Embryonic facial prominence (tissue), 1 donor: ENCODE data around the gene KAZN.

Experiments
- DNase-seq: peaks from one replicate; pipeline ENCODE4 v3.0.0-alpha.2; 2016; ENCODE audit errors: extremely low spot score

KAZN gene

DNA sequence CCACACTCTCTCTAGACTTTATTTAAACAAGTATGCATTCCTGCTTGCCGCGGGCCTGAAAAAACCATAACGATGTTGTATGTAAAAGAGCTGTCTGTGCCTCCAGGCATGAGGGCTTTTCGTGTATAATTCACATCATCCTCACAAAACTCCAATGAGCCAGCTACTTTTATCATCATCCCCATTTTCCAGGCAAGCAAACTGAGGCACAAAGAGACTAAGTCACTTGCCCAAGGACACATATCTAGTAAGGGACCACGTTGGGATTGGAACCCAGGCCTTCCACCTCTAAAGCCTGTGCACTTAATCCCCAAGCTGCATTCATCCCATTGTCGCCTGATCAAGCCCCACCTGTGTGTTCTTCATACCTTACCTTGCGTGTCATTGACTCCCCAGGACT lies 226.9 kb downstream of the KAZN start:
- DNase-seq = no peak

DNA sequence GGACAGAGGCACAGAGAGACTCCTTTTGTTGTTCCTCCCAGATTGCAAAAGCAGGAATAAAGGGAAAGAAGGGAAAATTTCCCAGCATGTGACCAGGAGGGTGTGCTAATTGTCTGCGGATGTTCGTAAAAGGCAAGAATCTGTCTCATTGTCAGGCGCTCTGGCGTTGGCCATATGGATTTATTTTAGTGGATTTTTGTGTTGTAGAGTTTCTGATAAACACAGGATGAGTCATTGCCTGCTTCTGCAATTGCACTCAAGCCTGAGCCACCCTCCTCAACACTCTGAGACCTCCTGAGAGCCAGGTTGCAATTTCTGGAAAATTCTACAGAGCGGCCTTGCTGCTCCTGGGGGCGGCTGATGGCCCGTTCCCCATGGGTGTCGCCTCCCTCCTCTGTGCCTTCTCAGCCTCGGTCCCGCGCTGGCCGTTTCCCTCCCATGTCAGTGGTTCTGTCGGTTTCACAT lies 227.7 kb downstream of the KAZN start:
- peak; percentile 34 for DNase-seq

DNA sequence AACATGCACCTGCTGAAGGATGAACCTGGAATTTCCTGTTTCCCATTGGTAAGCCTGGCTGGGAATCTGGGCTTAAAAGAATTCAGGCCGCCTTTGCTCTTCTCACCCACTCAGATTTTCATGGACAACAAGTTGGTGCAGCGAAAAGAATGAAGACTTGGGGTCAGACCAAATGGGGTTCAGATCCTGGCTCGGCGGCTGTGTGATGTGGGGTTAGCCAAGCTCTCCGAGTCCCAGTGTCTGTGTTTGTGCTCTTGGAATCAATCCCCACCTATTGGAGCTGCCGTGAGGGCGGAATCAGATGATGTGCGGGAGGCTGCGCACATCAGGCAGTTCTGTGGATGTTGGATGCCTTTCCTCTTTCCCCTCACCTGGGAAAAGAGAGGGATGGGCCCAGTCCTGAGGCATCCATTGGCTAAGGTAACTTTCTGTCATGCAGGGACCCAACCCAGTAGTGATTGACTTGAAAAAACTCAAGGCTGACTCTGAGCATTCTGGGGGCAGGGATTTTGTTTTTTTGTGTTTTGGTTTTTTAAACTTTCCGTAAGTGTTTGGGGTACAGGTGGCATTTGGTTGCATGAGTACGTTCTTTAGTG lies 228.3 kb downstream of the KAZN start:
- DNase-seq = no peak

DNA sequence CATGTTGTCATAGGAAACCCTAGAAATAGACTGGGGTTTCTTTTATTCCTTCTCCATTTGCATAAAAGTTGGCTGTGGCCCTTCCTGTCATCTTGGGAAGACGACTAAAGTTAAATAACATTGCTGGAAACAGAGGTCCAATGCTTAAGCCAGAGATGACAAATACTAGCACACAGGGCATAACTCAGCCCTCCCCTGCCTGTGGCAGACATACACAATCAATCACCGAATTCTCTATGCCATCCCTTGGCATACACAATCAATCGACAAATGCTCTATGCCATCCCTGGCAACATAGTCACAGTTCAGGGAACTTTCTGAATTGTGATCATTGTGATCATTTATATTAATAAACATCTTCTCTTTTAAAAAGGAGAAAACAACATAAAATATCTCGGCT lies 229.4 kb downstream of the KAZN start:
- no peak for DNase-seq

DNA sequence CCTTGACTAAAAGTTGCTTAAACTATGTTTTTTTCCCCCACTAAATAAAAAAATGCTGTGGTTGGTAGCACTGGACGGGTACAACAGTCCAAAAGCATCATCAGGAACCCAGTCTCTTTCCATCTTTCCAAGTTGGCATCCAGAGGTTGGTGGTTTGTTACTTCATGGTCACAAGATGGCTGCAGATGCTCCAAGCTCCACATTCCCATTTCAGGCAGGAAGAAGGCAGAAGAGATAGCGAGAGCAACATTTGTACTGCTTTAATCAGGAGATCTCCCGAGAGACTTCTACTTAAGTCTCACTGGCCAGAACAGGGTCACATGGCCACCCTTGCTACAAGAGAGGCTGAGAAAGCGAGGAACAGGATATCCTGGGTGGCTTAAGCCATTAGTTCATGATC lies 230.2 kb downstream of the KAZN start:
- DNase-seq = no peak

DNA sequence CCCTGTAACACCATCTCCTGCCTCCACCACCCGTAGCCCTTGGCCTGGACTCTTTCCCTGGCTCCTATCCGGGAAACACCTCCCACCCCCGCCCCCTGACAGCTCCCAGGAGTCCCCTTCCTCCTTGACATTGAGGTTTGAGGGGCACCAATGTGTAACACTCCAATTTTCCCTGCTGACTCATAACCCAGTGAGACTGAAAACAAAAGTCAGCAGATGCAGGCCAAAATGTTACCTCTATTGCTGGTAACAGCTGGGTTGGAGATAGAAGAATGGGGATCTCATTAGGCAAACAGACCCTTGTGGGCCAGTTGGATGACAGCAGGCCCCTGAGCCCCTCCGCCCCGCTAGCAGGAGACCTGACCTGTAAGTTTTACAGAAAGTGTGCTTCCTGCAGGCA lies 237.2 kb downstream of the KAZN start:
- no peak for DNase-seq

DNA sequence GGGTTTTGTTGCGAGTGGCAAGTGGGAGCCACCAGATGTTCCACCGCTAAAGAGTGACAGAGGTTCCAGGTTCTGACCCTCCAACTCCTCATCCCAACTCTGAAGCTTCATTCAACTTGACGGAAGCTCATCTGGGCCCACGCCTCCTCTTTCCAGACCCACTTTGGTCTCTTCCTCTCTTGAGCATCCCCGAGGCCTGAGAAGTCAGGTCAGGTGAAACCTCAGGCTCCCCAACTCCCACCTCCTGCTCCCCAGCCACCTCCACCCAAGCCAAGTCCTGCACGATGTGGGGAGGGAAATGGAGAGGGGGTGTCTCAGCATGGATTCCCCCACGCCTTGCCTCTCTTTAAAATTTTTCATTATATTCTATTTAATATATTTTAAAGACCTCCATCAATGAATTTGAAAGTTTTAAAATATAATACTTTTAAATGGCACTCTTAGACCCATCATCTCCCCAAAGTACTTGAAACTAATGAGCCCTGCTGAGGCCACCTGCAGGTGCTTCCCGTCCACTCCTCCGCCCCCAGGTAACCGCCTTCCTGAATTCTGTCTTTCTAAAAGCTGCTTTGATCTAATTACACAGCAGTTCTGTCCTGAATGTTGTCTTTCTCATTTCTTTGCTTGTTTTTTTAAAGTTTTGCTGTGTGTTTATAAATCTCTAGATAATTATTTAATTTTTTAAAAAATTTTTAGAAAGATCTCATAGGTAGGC lies 238.1 kb downstream of the KAZN start:
- DNase-seq = no peak

DNA sequence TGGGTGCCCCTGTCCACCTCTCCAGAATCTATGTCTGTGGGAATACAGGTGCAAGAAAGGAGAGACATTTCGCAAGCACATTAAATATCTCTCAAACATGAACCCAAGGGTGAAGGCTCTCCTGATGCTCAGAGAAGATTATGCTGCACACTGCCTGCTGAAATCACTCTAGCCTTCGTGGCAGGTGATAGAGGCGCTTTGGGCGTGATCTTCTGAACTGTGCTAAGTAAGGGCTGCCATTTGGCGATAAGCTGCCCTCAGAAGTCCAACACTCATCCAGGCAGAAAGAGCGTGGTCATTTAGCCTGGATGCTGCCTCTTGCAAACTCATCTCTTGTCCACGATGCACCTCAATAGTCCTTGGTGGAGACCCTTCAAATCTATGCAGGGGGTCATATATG lies 241.9 kb downstream of the KAZN start:
- no peak for DNase-seq

DNA sequence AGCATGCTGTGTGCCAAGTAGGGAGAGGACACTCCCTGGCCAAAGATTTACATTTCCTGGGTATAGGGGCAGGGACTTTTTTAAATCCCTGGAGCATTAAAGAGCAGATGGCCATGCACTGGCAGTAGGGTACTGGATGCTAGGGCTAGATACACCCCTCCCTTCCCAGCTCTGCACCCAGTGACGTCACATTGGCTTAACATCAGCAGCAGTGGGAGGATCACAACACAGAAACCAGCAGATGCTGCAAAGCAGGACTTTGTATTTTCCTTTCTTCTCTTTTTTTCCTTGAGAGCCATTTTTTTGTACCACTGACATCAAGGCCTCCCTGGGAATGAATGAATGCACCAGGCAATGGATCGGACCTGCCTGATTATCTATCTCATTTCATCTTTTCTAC lies 243.0 kb downstream of the KAZN start:
- DNase-seq = no peak

DNA sequence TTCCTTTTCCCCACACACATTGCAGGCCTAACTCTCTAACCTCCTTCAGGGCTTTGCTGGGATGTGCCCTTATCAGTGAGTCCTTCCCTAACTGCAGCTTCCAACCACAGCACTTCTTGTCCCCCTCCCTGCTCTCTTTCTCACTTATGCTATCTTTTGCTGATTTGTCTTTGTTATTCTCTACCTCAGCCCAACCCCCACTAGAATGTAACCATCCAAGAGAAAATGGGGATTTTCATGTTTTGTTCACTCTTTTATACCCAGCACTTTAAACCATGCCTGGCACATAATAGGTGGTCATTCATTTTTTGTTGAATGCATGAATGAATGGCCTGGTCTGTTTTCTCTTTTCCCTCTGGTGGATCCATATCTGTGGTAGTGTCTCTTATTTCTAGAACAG lies 243.5 kb downstream of the KAZN start:
- no peak for DNase-seq

DNA sequence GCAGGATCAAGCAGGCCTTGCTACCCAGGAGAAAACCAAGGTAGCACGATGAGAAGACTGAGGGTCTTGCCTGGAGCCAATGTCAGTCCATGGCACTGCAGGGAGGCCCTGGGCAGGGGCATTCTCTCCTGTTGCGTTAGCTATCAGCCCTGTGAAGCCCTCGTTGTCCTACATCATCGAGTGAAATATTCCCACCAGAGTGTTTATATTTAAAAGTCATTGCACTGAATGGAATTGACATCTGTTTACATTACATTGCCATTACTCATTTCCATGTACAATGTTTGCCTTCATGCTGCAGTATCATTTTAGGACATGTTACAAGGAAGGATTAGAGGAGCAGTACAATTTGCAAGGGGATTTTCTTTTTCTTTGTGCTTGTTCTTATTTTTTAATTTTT lies 243.9 kb downstream of the KAZN start:
- no peak for DNase-seq

DNA sequence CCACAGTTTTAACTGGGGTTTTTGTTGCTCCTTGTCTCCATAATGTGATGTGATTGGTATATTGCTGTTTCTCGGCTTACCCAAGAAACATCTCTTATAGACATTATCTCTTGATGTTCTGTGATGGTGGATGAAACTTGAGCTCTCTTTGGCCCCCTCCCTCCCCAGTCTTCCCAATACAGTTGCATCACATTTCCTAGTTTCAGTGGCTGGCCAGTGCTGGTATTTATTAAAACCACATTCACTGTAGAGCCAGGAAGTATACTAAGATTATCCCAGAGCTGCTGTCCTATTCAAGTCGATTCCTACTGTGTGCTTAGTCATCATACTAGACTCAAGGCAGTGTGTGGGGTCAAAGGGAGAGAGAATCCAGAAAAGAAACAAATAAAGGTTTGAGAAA lies 244.4 kb downstream of the KAZN start:
- DNase-seq = no peak

DNA sequence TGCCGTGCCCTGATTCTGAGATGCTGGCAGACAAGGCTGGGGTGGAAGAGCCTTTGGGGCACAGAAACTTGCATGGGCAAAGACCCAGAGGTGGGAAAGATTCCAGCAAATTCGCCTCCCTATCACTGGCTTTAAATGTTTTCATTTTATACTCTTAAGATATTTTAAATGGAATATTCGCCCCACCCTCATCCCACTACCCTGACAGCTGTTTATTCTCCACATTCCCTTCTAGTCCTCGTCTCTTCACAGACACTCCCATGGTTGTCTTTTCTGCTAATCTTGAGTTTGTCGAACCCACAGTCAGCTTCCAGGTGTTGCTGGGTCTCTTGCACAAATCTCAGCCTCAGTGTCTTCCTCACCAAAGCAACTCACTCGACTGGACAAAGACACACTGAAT lies 245.0 kb downstream of the KAZN start:
- DNase-seq = no peak

DNA sequence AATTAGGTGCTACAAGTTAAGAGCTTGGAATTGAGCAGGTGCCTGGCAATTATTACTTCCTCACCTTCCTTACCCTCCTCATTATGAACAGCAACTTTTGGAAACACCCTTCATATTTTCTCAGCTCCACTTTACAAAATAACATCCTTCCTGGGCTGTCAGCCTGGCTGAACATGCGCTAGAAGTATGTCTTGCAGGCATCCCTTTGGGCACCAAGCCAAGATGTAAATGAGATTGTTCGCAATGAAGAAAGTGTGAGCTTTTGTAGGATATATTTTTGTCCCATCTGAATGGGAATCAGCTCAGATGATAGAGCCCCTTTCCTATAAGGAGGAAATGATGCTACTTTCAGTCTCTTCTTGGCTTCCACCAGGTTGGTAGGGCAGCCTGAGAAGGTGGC lies 245.9 kb downstream of the KAZN start:
- no peak for DNase-seq

DNA sequence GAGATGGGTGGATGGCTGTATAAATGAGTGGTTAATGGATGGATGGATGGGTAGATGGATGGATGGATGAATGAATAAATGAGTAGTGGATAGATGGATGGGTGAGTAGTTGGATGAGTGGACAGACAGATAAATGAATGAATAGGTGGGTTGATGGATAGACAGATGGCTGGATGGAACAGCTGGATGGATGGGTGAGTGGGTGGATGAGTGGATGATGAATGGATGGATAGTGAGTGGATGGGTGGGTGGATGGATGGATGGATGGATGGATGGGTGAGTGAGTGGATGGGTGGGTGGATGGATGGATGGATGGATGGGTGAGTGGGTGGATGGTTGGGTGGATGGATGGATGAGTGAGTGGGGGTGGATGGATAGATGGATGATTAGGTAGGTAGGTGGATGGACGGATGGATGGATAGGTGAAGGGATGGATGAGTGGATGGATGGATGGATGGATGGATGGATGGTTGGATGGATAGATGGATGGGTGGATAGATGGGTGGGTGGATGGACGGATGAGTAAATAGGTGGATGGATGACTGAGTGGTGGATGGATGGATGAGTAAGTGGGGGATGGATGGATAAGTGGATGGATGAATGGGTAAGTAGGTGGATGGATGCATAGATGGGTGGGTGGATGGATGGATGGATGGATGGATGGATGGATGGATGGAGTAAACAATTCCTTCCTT lies 246.6 kb downstream of the KAZN start:
- DNase-seq = no peak

DNA sequence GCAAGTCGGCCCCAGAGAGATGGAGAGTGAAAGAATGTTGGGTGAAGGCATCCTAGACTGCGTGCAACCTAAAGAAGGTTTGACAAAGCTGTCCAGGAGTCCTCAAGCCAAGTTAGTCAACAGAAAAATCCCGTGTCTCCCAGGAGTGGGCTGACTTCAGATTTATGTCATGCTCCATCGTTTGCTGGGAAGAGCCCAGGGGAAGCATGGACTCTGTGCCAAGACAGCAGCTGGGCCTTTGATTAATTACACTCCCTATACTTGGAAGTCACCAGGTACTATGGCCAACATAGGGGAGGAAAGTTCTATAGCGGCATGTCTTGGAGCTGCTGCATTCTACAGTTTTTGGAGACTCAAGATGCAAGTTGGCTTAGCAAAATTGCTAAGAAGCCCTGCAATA lies 247.4 kb downstream of the KAZN start:
- no peak for DNase-seq

DNA sequence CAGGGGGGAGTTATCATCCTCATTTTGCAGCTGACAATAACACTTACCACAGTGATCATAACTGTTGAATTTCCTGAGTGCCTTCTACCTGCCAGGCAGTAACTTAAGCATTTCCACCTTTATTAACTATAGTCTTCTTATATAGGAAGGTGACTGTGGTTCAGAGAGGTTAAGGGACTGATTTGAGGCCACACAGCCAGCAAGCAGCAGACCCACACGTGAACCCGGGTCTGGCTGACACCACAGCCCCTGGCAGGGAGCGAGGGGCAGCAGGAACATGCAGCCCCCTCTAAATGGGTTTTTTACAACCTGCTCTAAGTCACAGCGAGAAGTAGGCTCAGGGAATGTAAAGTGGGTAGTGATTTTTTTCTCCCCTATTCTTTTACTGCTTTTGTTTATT lies 248.2 kb downstream of the KAZN start:
- DNase-seq = no peak

DNA sequence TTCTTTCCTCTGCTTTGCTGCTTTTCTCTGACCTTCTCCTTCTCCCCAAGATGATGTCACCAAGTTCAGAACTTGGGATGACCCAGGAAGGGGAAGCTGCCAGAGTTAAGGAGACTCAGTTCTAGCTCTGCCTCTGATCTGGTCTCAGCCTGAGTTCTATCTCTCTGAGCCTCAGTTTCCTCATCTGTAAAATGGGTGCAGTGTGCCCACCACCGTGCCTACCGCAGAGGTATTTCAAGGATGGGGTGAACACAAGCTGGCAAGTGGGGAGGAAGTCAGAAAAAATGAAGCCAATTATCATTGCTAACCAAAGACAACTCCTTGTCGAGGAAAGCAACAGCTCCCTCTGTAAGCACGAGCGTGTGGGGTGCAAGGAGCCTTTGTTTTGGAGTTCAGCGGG lies 249.7 kb downstream of the KAZN start:
- no peak for DNase-seq

DNA sequence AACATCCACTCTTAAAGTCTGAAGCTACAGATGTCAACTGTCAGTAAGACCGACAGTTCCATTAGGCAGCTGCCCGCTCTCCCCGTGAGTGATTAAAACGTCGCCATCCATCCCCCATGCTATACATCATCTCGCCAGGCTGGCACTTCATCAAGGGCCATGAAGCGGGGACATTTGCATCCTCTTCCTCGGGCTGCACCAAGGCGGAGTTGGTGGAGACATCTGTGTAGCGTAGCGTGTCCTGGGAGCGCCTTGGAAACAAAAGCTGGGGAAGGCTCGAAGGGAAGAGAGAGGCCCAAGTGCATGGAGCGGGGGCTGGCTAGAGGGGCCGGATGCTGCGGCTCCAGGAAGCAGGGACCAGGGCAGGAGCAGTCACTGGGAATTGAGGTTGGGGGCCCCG lies 250.1 kb downstream of the KAZN start:
- DNase-seq = no peak

DNA sequence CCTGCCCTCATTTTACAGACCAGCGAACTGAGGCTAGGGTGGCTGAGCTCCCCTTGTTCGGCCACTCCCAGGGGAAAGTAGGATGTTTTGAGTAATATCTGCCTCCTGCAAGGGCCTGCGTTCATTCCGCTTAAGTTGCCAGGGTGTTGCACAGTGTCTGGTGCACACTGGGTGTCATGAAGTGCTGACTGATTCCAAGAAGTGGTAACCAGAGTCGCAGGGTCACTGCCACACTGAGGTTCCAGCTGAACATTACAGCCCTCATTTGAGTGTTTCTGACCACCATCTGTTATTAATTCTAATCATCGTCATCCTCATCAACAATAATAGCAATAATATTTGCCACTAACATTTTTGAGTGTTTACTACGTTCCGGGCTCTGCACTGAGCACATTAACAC lies 250.6 kb downstream of the KAZN start:
- DNase-seq = no peak

DNA sequence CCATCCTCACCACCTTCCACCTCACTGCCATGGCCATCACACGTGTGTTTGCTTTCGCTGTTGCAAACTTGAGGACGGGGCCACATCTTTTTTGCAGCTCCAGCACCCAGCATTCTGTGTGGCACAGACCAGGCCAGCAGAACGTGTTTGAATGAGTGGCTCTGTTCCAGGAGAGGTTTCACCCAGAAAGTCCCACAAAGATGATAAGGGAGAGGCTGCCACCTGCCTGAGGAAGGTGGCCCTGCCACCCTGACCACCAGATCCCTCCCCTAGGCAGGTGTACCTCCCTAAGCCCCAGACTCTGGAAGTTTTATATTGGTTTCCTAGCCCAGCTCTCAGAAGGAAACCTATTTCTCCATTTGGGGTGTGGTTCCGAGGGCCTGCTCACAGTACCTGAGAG lies 252.1 kb downstream of the KAZN start:
- DNase-seq = no peak

DNA sequence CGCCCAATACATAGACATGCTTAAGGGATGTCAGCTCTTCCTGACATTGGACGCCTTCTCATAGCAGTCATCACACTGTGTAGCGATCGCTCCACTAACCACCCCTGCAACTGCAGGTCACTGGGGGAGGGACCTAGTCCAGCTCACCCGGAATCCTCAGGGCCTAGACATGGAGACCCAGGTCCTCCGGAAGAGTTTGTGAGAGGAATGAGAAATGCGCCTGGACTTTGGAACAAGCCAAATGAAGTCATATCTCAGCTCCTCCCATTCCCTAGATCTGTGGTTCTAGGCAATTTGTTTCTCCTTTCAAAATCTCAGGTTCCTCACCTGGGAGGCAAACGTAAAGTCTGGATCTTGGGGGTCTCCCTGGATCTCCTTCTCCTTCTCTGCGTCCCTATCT lies 253.3 kb downstream of the KAZN start:
- no peak for DNase-seq

DNA sequence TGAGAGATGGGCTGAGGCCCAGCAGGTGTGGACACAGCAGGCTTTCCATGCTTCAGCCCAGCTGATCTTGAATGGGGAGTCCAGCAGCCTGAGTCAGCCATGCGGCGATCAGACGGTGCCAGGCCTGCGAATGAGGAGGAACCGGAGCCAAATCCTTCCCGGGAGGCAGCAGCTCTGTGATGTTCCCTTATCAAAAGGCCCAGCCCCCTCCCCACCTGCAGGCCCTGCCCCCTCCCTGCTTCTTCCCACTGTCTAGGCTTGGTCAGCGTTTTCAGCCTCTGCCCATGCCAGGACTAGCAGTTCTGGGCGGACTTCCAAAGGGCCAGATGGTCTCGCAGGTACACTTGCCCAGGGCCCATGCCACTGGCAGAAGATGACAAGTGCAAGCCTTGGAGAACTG lies 253.8 kb downstream of the KAZN start:
- no peak for DNase-seq
